Measurements from ENCODE around the gene ASAH2. TPM values are rescaled to one million over a fixed set of nuclear protein-coding genes. Genes with fewer than 3 reads are reported as not detected.

ASAH2 gene
- polyA plus RNA-seq: 1.7 and 4.4 TPM in 2 replicates

GRCh38 chr10:50251394-50251793 lies at the start of gene ASAH2:
TSS of gene ASAH2 (minus strand) at chr10:50251516. CDS start at chr10:50248610, 2,906 bp downstream.

Other genes with a start within 250 kb of the ASAH2 start
- 425 and 470 TPM in 2 replicates for gene WASHC2A, start 183.6 kb downstream of the ASAH2 start, polyA plus RNA-seq